Natural killer cell (primary cell): ENCODE results near the gene DBT. TPM values are rescaled to one million over a fixed set of nuclear protein-coding genes. Genes with fewer than 3 reads are reported as not detected.
"Not testable (repeated sequence)": the region's sequence is repeated elsewhere in the genome, so short reads cannot be mapped to it uniquely, and the experiment has no call there.

ENCODE experiments used
- ATAC-seq, 3 donors: fragments of 150-1000 bp in 2 of 3; fragments of 200-7000 bp in 1 of 3; cut with Tn5 transposase; 1 replicate in 1 of 3; 2 replicates in 2 of 3; pipeline ENCODE4 v1.10.0; 2021; ENCODE audit warnings: mild to moderate bottlenecking in 2 of 3, moderate library complexity in 2 of 3
- DNase-seq, 2 donors: peaks; one replicate each; pipeline versions ENCODE4 v3.0.0 to v3.0.0-alpha.2; 2013 to 2021; ENCODE audit warnings: mixed read lengths in 1 of 2
- H3K27ac ChIP-seq: one replicate; pipeline ENCODE4 v1.5.1; 2013; ENCODE audit warnings: mild to moderate bottlenecking, low read length
- H3K27me3 ChIP-seq: one replicate; pipeline ENCODE4 v1.6.1; 2013; ENCODE audit warnings: low read length; ENCODE audit not compliant: control insufficient read depth, insufficient read depth
- H3K36me3 ChIP-seq: one replicate; pipeline ENCODE4 v1.6.1; 2013; ENCODE audit warnings: low read length; ENCODE audit not compliant: control insufficient read depth, insufficient read depth
- H3K4me1 ChIP-seq: one replicate; pipeline ENCODE4 v1.6.1; 2013; ENCODE audit warnings: low read length; ENCODE audit not compliant: control insufficient read depth, insufficient read depth
- H3K4me3 ChIP-seq: one replicate; pipeline ENCODE4 v1.5.1; 2013; ENCODE audit warnings: low read length
- H3K9me3 ChIP-seq: one replicate; pipeline ENCODE4 v1.6.1; 2013; ENCODE audit warnings: low read length; ENCODE audit not compliant: control insufficient read depth, insufficient read depth
- H3K27ac Mint-ChIP-seq, 2 donors: one replicate each; pipeline ENCODE4 v1.8.0; 2022; ENCODE audit warnings: mild to moderate bottlenecking in 2 of 2, mixed read lengths in 2 of 2, moderate library complexity in 1 of 2
- H3K27me3 Mint-ChIP-seq, 2 donors: one replicate each; pipeline ENCODE4 v1.8.0; 2022; ENCODE audit warnings: low read depth in 2 of 2, mixed read lengths in 2 of 2
- H3K36me3 Mint-ChIP-seq: one replicate; pipeline ENCODE4 v1.8.0; 2022; ENCODE audit warnings: mixed read lengths
- H3K4me1 Mint-ChIP-seq, 2 donors: one replicate each; pipeline ENCODE4 v1.8.0; 2022; ENCODE audit warnings: mixed read lengths in 2 of 2
- H3K4me3 Mint-ChIP-seq: one replicate; pipeline ENCODE4 v1.8.0; 2022; ENCODE audit warnings: mild to moderate bottlenecking, moderate library complexity, mixed read lengths
- H3K9me3 Mint-ChIP-seq, 2 donors: one replicate each; pipeline ENCODE4 v1.8.0; 2022; ENCODE audit warnings: mixed read lengths in 2 of 2
- CTCF ChIP-seq: fragments of 200-600 bp; IDR thresholded peaks from one replicate; pipeline ENCODE4 v1.8.0; 2022; ENCODE audit warnings: antibody characterized with exemption
- WGBS: methylation state at CpG from one replicate; pipeline ENCODE4 v1.1.7; 2013; ENCODE audit warnings: missing lambda C conversion rate; ENCODE audit not compliant: insufficient coverage; 5-methylcytosine and 5-hydroxymethylcytosine counted together
- intact Hi-C: fragments of 100-400 bp; cut with micrococcal nuclease; formaldehyde crosslinking; loops from one replicate; pipeline ENCODE4 v1.14.2; 2022
- total RNA-seq, 4 donors: library from RNA; stranded (reverse); fragments of 120-200 nt in 1 of 4; gene quantifications; one replicate each; pipeline versions ENCODE4 v1.2.3 to v1.2.4, GENCODE V29; 2013 to 2022

DBT gene
- total RNA-seq, 3 donors from 2014 or later (not counting 1 experiment from before 2014, with no cell fraction given), result 9.9 to 11.5 (median 10.2) TPM

GRCh38 chr1:100237091-100237490, 12.5 kb downstream of the DBT start:
- Mint-ChIP-seq H3K4me1 (peaks cover 4 to 5% of the 10 kb centered on the region in 2 donors), H3K27me3 (no peaks in the 10 kb centered on the region), H3K36me3 (peaks cover 13% of the 10 kb centered on the region), H3K9me3 (no peaks in the 10 kb centered on the region), H3K4me3 (no peak overlapping the region), H3K27ac (no peak overlapping the region)
- ATAC-seq, result no peak
- Histone ChIP-seq H3K9me3 (no peaks in the 10 kb centered on the region), H3K4me1 (no peaks in the 10 kb centered on the region), H3K27me3 (no peaks in the 10 kb centered on the region), H3K36me3 (peaks cover 23% of the 10 kb centered on the region), H3K27ac (no peak overlapping the region), H3K4me3 (no peak overlapping the region)
- WGBS, result 100% methylated on average over 3 of the region's 3 CpGs
- no peak for DNase-seq
- no peak for TF ChIP-seq CTCF
- intact Hi-C loops, result no loop called here

GRCh38 chr1:100234432-100234831, 15.2 kb downstream of the DBT start:
- no peak overlapping the region for H3K4me3 ChIP-seq
- TF ChIP-seq CTCF, result no peak
- ATAC-seq, result no peak
- WGBS, result no CpG with 5 or more reads among the region's 1 CpG
- no peaks in the 10 kb centered on the region for H3K4me1 ChIP-seq
- Mint-ChIP-seq H3K27ac (no peak overlapping the region), H3K27me3 (no peaks in the 10 kb centered on the region), H3K4me1 (peaks cover 0 to 4% of the 10 kb centered on the region in 2 donors), H3K36me3 (peaks cover 24% of the 10 kb centered on the region), H3K4me3 (no peak overlapping the region), H3K9me3 (no peaks in the 10 kb centered on the region)
- H3K27me3 ChIP-seq, result no peaks in the 10 kb centered on the region
- intact Hi-C loops, result no loop called here
- no peaks in the 10 kb centered on the region for H3K9me3 ChIP-seq
- no peak overlapping the region for H3K27ac ChIP-seq
- no peak for DNase-seq
- peaks cover 42% of the 10 kb centered on the region for H3K36me3 ChIP-seq

- H3K36me3 Mint-ChIP-seq, result peaks cover 15% of the 10 kb centered on the region
- H3K4me1 Mint-ChIP-seq, H3K4me3 ChIP-seq, H3K27ac Mint-ChIP-seq, ATAC-seq, H3K4me1 ChIP-seq, intact Hi-C loops, H3K27me3 ChIP-seq, H3K9me3 Mint-ChIP-seq, H3K27ac ChIP-seq, H3K27me3 Mint-ChIP-seq, H3K4me3 Mint-ChIP-seq, DNase-seq, H3K9me3 ChIP-seq: not testable (repeated sequence)
- peaks cover 42% of the 10 kb centered on the region for H3K36me3 ChIP-seq
- 93% methylated on average over 4 of the region's 4 CpGs for WGBS
Measured at GRCh38 chr1:100233566-100233965, 16.1 kb downstream of the DBT start.

- H3K4me3 Mint-ChIP-seq, result no peak overlapping the region
- ATAC-seq, result no peak
- H3K4me1 ChIP-seq, result no peaks in the 10 kb centered on the region
- no peak overlapping the region for H3K4me3 ChIP-seq
- intact Hi-C loops, result no loop called here
- H3K27me3 ChIP-seq, result no peaks in the 10 kb centered on the region
- no peaks in the 10 kb centered on the region for H3K9me3 Mint-ChIP-seq
- WGBS, result 100% methylated on average over 1 of the region's 1 CpG
- no peaks in the 10 kb centered on the region for H3K4me1 Mint-ChIP-seq
- no peaks in the 10 kb centered on the region for H3K27me3 Mint-ChIP-seq
- no peaks in the 10 kb centered on the region for H3K9me3 ChIP-seq
- H3K27ac Mint-ChIP-seq, result no peak overlapping the region
- peaks cover 13% of the 10 kb centered on the region for H3K36me3 Mint-ChIP-seq
- no peak overlapping the region for H3K27ac ChIP-seq
- TF ChIP-seq CTCF, result no peak
- H3K36me3 ChIP-seq, result peaks cover 41% of the 10 kb centered on the region
- no peak for DNase-seq
Measured at GRCh38 chr1:100232156-100232555, 17.5 kb downstream of the DBT start.
